ENCODE measurements around the gene GRK2. TPM values are rescaled to one million over a fixed set of nuclear protein-coding genes. Genes with fewer than 3 reads are reported as not detected.
A peak's percentile ranks its signal among the peaks of the same experiment; 100 is the strongest.

GRK2 gene
- total RNA-seq, 2 donors from 2014 or later, result 58.0 to 61.7 TPM

DNA sequence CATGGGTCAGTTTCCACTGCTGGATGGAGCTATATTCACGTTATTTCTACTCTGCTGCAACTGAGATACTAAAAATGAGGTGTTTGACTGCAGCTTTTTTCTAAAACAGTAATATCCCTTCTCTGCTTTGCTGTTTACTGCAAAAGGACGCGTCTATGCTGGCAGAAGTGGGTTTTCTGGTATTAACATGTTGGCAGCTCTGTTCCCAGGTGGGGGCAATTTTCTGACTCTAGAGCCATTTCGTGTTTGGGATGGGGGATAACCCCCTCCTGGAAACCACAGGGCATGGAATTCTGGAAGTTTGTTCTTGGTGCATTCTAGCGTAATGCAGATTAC is 4.9 kb downstream of the GRK2 start:
- DNase-seq, result no peak
- H3K27me3 ChIP-seq (ENCODE audit: control insufficient read depth, insufficient read depth, low read length, poor library complexity, severe bottlenecking), result no peaks in the 10 kb centered on the region
- Mint-ChIP-seq H3K27me3 (ENCODE audit: insufficient read depth) (no peaks in the 10 kb centered on the region), H3K36me3 (ENCODE audit: low read depth) (peaks cover 6% of the 10 kb centered on the region), H3K9me3 (no peaks in the 10 kb centered on the region), H3K4me1 (peaks cover 24% of the 10 kb centered on the region), H3K27ac (no peak overlapping the region), H3K4me3 (no peak overlapping the region)
- H3K27ac ChIP-seq (ENCODE audit: low read depth, low read length), result no peak overlapping the region
- TF ChIP-seq, protein P1, sequence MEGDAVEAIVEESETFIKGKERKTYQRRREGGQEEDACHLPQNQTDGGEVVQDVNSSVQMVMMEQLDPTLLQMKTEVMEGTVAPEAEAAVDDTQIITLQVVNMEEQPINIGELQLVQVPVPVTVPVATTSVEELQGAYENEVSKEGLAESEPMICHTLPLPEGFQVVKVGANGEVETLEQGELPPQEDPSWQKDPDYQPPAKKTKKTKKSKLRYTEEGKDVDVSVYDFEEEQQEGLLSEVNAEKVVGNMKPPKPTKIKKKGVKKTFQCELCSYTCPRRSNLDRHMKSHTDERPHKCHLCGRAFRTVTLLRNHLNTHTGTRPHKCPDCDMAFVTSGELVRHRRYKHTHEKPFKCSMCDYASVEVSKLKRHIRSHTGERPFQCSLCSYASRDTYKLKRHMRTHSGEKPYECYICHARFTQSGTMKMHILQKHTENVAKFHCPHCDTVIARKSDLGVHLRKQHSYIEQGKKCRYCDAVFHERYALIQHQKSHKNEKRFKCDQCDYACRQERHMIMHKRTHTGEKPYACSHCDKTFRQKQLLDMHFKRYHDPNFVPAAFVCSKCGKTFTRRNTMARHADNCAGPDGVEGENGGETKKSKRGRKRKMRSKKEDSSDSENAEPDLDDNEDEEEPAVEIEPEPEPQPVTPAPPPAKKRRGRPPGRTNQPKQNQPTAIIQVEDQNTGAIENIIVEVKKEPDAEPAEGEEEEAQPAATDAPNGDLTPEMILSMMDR (conservative IDR thresholded peaks at IDR 0.05), result no peak
- peaks cover 19% of the 10 kb centered on the region for H3K4me1 ChIP-seq (ENCODE audit: control insufficient read depth, insufficient read depth, low read length)
- H3K9ac ChIP-seq (ENCODE audit: extremely low read depth, low read length, poor library complexity, severe bottlenecking), result no peak overlapping the region
- peaks cover 28% of the 10 kb centered on the region for H3K36me3 ChIP-seq (ENCODE audit: control insufficient read depth, insufficient read depth, low read length)
- WGBS, 2 experiments (ENCODE audit: insufficient coverage in 1 of 2, insufficient read length in 1 of 2), result 86 to 91% methylated on average over 4 to 5 of the region's 5 CpGs
- H3K4me3 ChIP-seq (ENCODE audit: low read length), result peak overlapping the region; percentile 59
- no peaks in the 10 kb centered on the region for H3K9me3 ChIP-seq (ENCODE audit: control insufficient read depth, low read length)

GRCh38 chr11:67271541-67272284 is 5.4 kb downstream of the GRK2 start:
- H3K9ac ChIP-seq (ENCODE audit: extremely low read depth, low read length, poor library complexity, severe bottlenecking), result no peak overlapping the region
- no peak overlapping the region for H3K27ac Mint-ChIP-seq

GRCh38 chr11:67272327-67273259 is 6.3 kb downstream of the GRK2 start:
- no peaks in the 10 kb centered on the region for H3K27me3 Mint-ChIP-seq (ENCODE audit: insufficient read depth)
- peaks cover 17% of the 10 kb centered on the region for H3K4me1 ChIP-seq (ENCODE audit: control insufficient read depth, insufficient read depth, low read length)
- WGBS, 2 experiments (ENCODE audit: insufficient coverage in 1 of 2, insufficient read length in 1 of 2), result 95% methylated on average over 19 to 23 of the region's 23 CpGs
- H3K36me3 Mint-ChIP-seq (ENCODE audit: low read depth), result peaks cover 6% of the 10 kb centered on the region
- H3K27ac Mint-ChIP-seq, result no peak overlapping the region
- H3K9ac ChIP-seq (ENCODE audit: extremely low read depth, low read length, poor library complexity, severe bottlenecking), result no peak overlapping the region
- no peak overlapping the region for H3K4me3 ChIP-seq (ENCODE audit: low read length)
- no peak overlapping the region for H3K4me3 Mint-ChIP-seq
- TF ChIP-seq, protein P1 (conservative IDR thresholded peaks at IDR 0.05), result no peak
- peaks cover 28% of the 10 kb centered on the region for H3K36me3 ChIP-seq (ENCODE audit: control insufficient read depth, insufficient read depth, low read length)
- H3K4me1 Mint-ChIP-seq, result peaks cover 22% of the 10 kb centered on the region
- DNase-seq, result no peak
- no peaks in the 10 kb centered on the region for H3K9me3 ChIP-seq (ENCODE audit: control insufficient read depth, low read length)
- H3K27ac ChIP-seq (ENCODE audit: low read depth, low read length), result no peak overlapping the region
- H3K9me3 Mint-ChIP-seq, result no peaks in the 10 kb centered on the region
- no peaks in the 10 kb centered on the region for H3K27me3 ChIP-seq (ENCODE audit: control insufficient read depth, insufficient read depth, low read length, poor library complexity, severe bottlenecking)

More at GRCh38 chr11:67271541-67272284, 5.4 kb downstream of the GRK2 start:
- Mint-ChIP-seq H3K36me3 (ENCODE audit: low read depth) (peaks cover 6% of the 10 kb centered on the region), H3K9me3 (no peaks in the 10 kb centered on the region), H3K4me3 (no peak overlapping the region), H3K27me3 (ENCODE audit: insufficient read depth) (no peaks in the 10 kb centered on the region), H3K4me1 (peaks cover 26% of the 10 kb centered on the region)
- no peaks in the 10 kb centered on the region for H3K9me3 ChIP-seq (ENCODE audit: control insufficient read depth, low read length)
- no peak for DNase-seq
- 88 to 95% methylated on average over 16 to 19 of the region's 19 CpGs for WGBS, 2 experiments (ENCODE audit: insufficient coverage in 1 of 2, insufficient read length in 1 of 2)
- H3K27ac ChIP-seq (ENCODE audit: low read depth, low read length), result no peak overlapping the region
- H3K4me1 ChIP-seq (ENCODE audit: control insufficient read depth, insufficient read depth, low read length), result peaks cover 19% of the 10 kb centered on the region
- peaks cover 28% of the 10 kb centered on the region for H3K36me3 ChIP-seq (ENCODE audit: control insufficient read depth, insufficient read depth, low read length)
- TF ChIP-seq, protein P1 (conservative IDR thresholded peaks at IDR 0.05), result no peak
- no peaks in the 10 kb centered on the region for H3K27me3 ChIP-seq (ENCODE audit: control insufficient read depth, insufficient read depth, low read length, poor library complexity, severe bottlenecking)
- H3K4me3 ChIP-seq (ENCODE audit: low read length), result no peak overlapping the region
